B cell (primary cell): ENCODE results near the gene PODN. TPM values are rescaled to one million over a fixed set of nuclear protein-coding genes. Genes with fewer than 3 reads are reported as not detected.

Experiments
- ATAC-seq: fragments of 200-7000 bp; cut with Tn5 transposase; one replicate; pipeline ENCODE4 v1.10.0; 2021; ENCODE audit warnings: low read depth, mild to moderate bottlenecking, moderate number of reproducible peaks, moderate library complexity
- CTCF ChIA-PET: fragments of 350-600 bp; sonication (Branson Sonifier 250); formaldehyde crosslinking; loops from one replicate; lab custom pipeline; 2021; ENCODE audit warnings: antibody characterized with exemption, inconsistent platforms; lab: Charles Lee
- POLR2A ChIA-PET: fragments of 350-600 bp; sonication (Branson Sonifier 250); formaldehyde crosslinking; loops from one replicate; lab custom pipeline; 2021; ENCODE audit warnings: antibody characterized with exemption; lab: Charles Lee
- DNase-seq: peaks from one replicate; pipeline ENCODE4 v3.0.0; 2013
- H2AFZ ChIP-seq: 2 replicates; pipeline ENCODE4 v1.6.1; 2012; ENCODE audit warnings: mild to moderate bottlenecking, low read depth, low read length; ENCODE audit not compliant: insufficient read depth, poor library complexity, severe bottlenecking
- H3K27ac ChIP-seq, 2 donors: 1 replicate in 1 of 2; 2 replicates in 1 of 2; pipeline ENCODE4 v1.5.1; 2012 to 2013; ENCODE audit warnings: low read length in 2 of 2, mild to moderate bottlenecking in 2 of 2, moderate library complexity in 1 of 2
- H3K27me3 ChIP-seq, 4 experiments: fragments of 200-600 bp in 1 of 4; sonication (generic) in 1 of 4; replicated peaks in 1 of 4; 1 replicate in 2 of 4; 2 replicates in 2 of 4; pipeline versions ENCODE4 v1.6.1 to v1.7.0; 2013 to 2016; ENCODE audit warnings: low read length in 3 of 4, mild to moderate bottlenecking in 2 of 4, mixed read lengths in 1 of 4, moderate library complexity in 1 of 4; ENCODE audit not compliant: insufficient read depth in 4 of 4, control insufficient read depth in 3 of 4; ENCODE audit errors: control extremely low read depth in 1 of 4
- H3K36me3 ChIP-seq, 2 experiments: replicated peaks in 1 of 2; 1 replicate in 1 of 2; 2 replicates in 1 of 2; pipeline versions ENCODE4 v1.6.1 to v1.7.1; 2013; ENCODE audit warnings: low read length in 1 of 2; ENCODE audit not compliant: insufficient read depth in 2 of 2, control insufficient read depth in 1 of 2; ENCODE audit errors: control extremely low read depth in 1 of 2, extremely low read depth in 1 of 2
- H3K4me1 ChIP-seq, 2 donors: fragments of 200-600 bp in 1 of 2; sonication (generic) in 1 of 2; 1 replicate in 1 of 2; 2 replicates in 1 of 2; pipeline versions ENCODE4 v1.5.1 to v1.6.1; 2013 to 2017; ENCODE audit warnings: low read length in 2 of 2; ENCODE audit not compliant: control insufficient read depth in 2 of 2, insufficient read depth in 2 of 2
- H3K4me2 ChIP-seq: replicated peaks from 2 replicates; pipeline ENCODE3; 2012; ENCODE audit warnings: mild to moderate bottlenecking, low read depth, low read length; ENCODE audit not compliant: poor library complexity, severe bottlenecking
- H3K4me3 ChIP-seq, 5 experiments: fragments of 200-600 bp in 1 of 5; sonication (generic) in 1 of 5; 1 replicate in 3 of 5; 2 replicates in 2 of 5; pipeline versions ENCODE4 v1.5.1 to v1.7.0; 2011 to 2016; ENCODE audit warnings: low read length in 4 of 5, mild to moderate bottlenecking in 4 of 5, low read depth in 2 of 5, control low read depth in 1 of 5, moderate library complexity in 1 of 5; ENCODE audit not compliant: insufficient read depth in 1 of 5; ENCODE audit errors: control extremely low read depth in 1 of 5, extremely low read depth in 1 of 5
- H3K79me2 ChIP-seq: fragments of 200-600 bp; sonication (generic); one replicate; pipeline ENCODE4 v1.6.0; 2016; ENCODE audit warnings: low read length; ENCODE audit not compliant: control insufficient read depth, insufficient read depth
- H3K9ac ChIP-seq: fragments of 200-600 bp; sonication (generic); 2 replicates; pipeline ENCODE4 v1.6.1; 2017; ENCODE audit warnings: mild to moderate bottlenecking, low read length, moderate library complexity
- H3K9me3 ChIP-seq, 3 donors: one replicate each; pipeline versions ENCODE4 v1.6.1 to v1.7.1; 2013; ENCODE audit warnings: low read length in 2 of 3; ENCODE audit not compliant: control insufficient read depth in 2 of 3, insufficient read depth in 1 of 3; ENCODE audit errors: control extremely low read depth in 1 of 3
- H4K20me1 ChIP-seq: 2 replicates; pipeline ENCODE4 v1.6.0; 2012; ENCODE audit warnings: mild to moderate bottlenecking, low read length; ENCODE audit not compliant: insufficient read depth, control insufficient read depth, poor library complexity, severe bottlenecking
- H3K27ac Mint-ChIP-seq: one replicate; pipeline ENCODE4 v1.8.0; 2021; ENCODE audit warnings: mixed read lengths
- H3K27me3 Mint-ChIP-seq: one replicate; pipeline ENCODE4 v1.8.0; 2021; ENCODE audit warnings: mixed read lengths
- H3K4me1 Mint-ChIP-seq: one replicate; pipeline ENCODE4 v1.8.0; 2021; ENCODE audit warnings: mixed read lengths
- H3K4me3 Mint-ChIP-seq: one replicate; pipeline ENCODE4 v1.8.0; 2021; ENCODE audit warnings: mixed read lengths
- H3K9me3 Mint-ChIP-seq: one replicate; pipeline ENCODE4 v1.8.0; 2022; ENCODE audit warnings: mixed read lengths; ENCODE audit not compliant: insufficient read depth
- CTCF ChIP-seq: fragments of 200-600 bp; IDR thresholded peaks from one replicate; pipeline ENCODE4 v1.8.0; 2022; ENCODE audit warnings: antibody characterized with exemption, mild to moderate bottlenecking
- EZH2 ChIP-seq: IDR thresholded peaks from 2 replicates; pipeline ENCODE4 v1.6.1; 2012; ENCODE audit warnings: borderline replicate concordance, low read depth, mild to moderate bottlenecking, moderate library complexity, low read length; ENCODE audit not compliant: insufficient read depth, poor library complexity, severe bottlenecking
- WGBS: methylation state at CpG from one replicate; pipeline ENCODE4 v1.1.5; 2013; ENCODE audit warnings: missing lambda C conversion rate; ENCODE audit not compliant: insufficient coverage; 5-methylcytosine and 5-hydroxymethylcytosine counted together
- intact Hi-C: fragments of 100-400 bp; cut with micrococcal nuclease; formaldehyde crosslinking; loops from one replicate; pipeline ENCODE4 v1.10.0; 2022
- polyA plus RNA-seq: library from polyadenylated mRNA; depleted of rRNA; stranded (reverse); fragments of >200 nt; gene quantifications from 2 replicates; pipeline ENCODE4 v1.2.3, GENCODE V29; 2012
- total RNA-seq, 2 donors: library from RNA; stranded (reverse); fragments of 120-200 nt in 1 of 2; gene quantifications; 1 replicate in 1 of 2; 2 replicates in 1 of 2; pipeline versions ENCODE4 v1.2.3 to v1.2.4, GENCODE V29; 2013 to 2022

The PODN gene
- total and polyA plus RNA-seq, 2 donors (not counting 1 experiment from before 2014, with no cell fraction given): not detected

GRCh38 chr1:53116933-53117600 is 55.1 kb downstream of the PODN start:
- no peaks in the 10 kb centered on the region for H4K20me1 ChIP-seq
- intact Hi-C loops: no loop called here
- no peak overlapping the region for H2AFZ ChIP-seq
- DNase-seq (no peak), ATAC-seq (no peak)
- 96% methylated on average over 10 of the region's 11 CpGs for WGBS
- H3K4me3 ChIP-seq: no peak overlapping the region
- no peaks in the 10 kb centered on the region for H3K9me3 Mint-ChIP-seq
- ChIA-PET POLR2A (no interaction called here), CTCF (interaction anchor here (1.5 kb wide), 1 partner anchor 29 kb away, joined by 3 read pairs; no protein-coding TSS in a partner anchor)
- TF ChIP-seq CTCF (no peak), EZH2 (no peak)
- peaks cover 0 to 4% (median 0%) of the 10 kb centered on the region in 3 donors for H3K9me3 ChIP-seq
- H3K9ac ChIP-seq: no peak overlapping the region
- H3K27ac ChIP-seq: no peak overlapping the region
- H3K4me3 Mint-ChIP-seq: no peak overlapping the region
- H3K4me1 Mint-ChIP-seq: no peaks in the 10 kb centered on the region
- H3K4me2 ChIP-seq: no peak overlapping the region
- peaks cover 13% of the 10 kb centered on the region for H3K27me3 Mint-ChIP-seq
- H3K27ac Mint-ChIP-seq: no peak overlapping the region
- no peaks in the 10 kb centered on the region for H3K4me1 ChIP-seq
- H3K27me3 ChIP-seq: peaks cover 0 to 3% (median 0%) of the 10 kb centered on the region in 4 experiments
- H3K36me3 ChIP-seq: no peaks in the 10 kb centered on the region
- no peaks in the 10 kb centered on the region for H3K79me2 ChIP-seq

- Histone ChIP-seq H3K4me3 (no peak overlapping the region), H3K9ac (no peak overlapping the region), H2AFZ (no peak overlapping the region), H3K9me3 (peaks cover 0 to under 1% (median 0%) of the 10 kb centered on the region in 3 donors), H4K20me1 (no peaks in the 10 kb centered on the region), H3K27me3 (no peaks in the 10 kb centered on the region), H3K27ac (no peak overlapping the region), H3K79me2 (no peaks in the 10 kb centered on the region), H3K4me2 (no peak overlapping the region), H3K4me1 (no peaks in the 10 kb centered on the region), H3K36me3 (no peaks in the 10 kb centered on the region)
- no peak for TF ChIP-seq EZH2
- CTCF ChIA-PET: interaction anchor here (1.5 kb wide), 1 partner anchor 30 kb away, joined by 3 read pairs; no protein-coding TSS in a partner anchor
- H3K4me1 Mint-ChIP-seq: no peaks in the 10 kb centered on the region
- peaks cover 13% of the 10 kb centered on the region for H3K27me3 Mint-ChIP-seq
- no peak overlapping the region for H3K4me3 Mint-ChIP-seq
- POLR2A ChIA-PET: no interaction called here
- 87% methylated on average over 8 of the region's 9 CpGs for WGBS
- intact Hi-C loops: no loop called here
- no peak overlapping the region for H3K27ac Mint-ChIP-seq
- ATAC-seq (no peak), DNase-seq (no peak)
- H3K9me3 Mint-ChIP-seq: no peaks in the 10 kb centered on the region
Observed at GRCh38 chr1:53117836-53118235, 55.8 kb downstream of the PODN start.
